GM21423 (cell line): ENCODE data around the gene TRMT112.

ENCODE experiments used
- ATAC-seq: cut with Tn5 transposase; IDR thresholded peaks from one replicate; pipeline ENCODE4 v1.9.1; 2021; ENCODE audit warnings: mild to moderate bottlenecking, moderate library complexity; ENCODE audit not compliant: unreplicated experiment

The TRMT112 gene

GRCh38 chr11:64276653-64277431 lies 40.5 kb downstream of the TRMT112 start:
- ATAC-seq = no peak

GRCh38 chr11:64275841-64276240 lies 41.5 kb downstream of the TRMT112 start:
- ATAC-seq = no peak

GRCh38 chr11:64275031-64275800 lies 42.1 kb downstream of the TRMT112 start:
- no peak for ATAC-seq

- peak; percentile 64 for ATAC-seq
These were observed 47.7 kb downstream of the TRMT112 start for GRCh38 chr11:64269540-64270220.

- peak; percentile 10 for ATAC-seq
These were observed 48.3 kb downstream of the TRMT112 start for GRCh38 chr11:64268893-64269539.

- ATAC-seq = no peak
These were observed 49.1 kb downstream of the TRMT112 start for GRCh38 chr11:64268025-64268892.

- no peak for ATAC-seq
These were observed 50.0 kb downstream of the TRMT112 start for GRCh38 chr11:64267207-64267945.
